ENCODE results near the gene CAMK4. TPM values are rescaled to one million over a fixed set of nuclear protein-coding genes. Genes with fewer than 3 reads are reported as not detected.

Gene CAMK4
- total and polyA plus RNA-seq, 2 experiments from 2014 or later: 4.2 to 7.3 TPM

GRCh38 chr5:111348661-111349329 lies 124.6 kb downstream of the CAMK4 start:
- H3K4me1 Mint-ChIP-seq: peaks cover 4% of the 10 kb centered on the region; the same call in 2 of the 3 replicates
- Histone ChIP-seq H3K4me3 (no peak overlapping the region), H3K27ac (ENCODE audit: low read depth) (no peak overlapping the region), H3K4me1 (ENCODE audit: insufficient read depth) (no peaks in the 10 kb centered on the region), H3F3A (replicated peaks; ENCODE audit: low read depth) (no peaks in the 10 kb centered on the region), H3K36me3 (ENCODE audit: insufficient read depth) (no peaks in the 10 kb centered on the region), H3K9me2 (ENCODE audit: insufficient read depth) (no peaks in the 10 kb centered on the region), H3K79me2 (replicated peaks; ENCODE audit: insufficient read depth) (no peaks in the 10 kb centered on the region), H4K20me1 (replicated peaks; ENCODE audit: insufficient read depth) (no peaks in the 10 kb centered on the region), H3K27me3 (ENCODE audit: insufficient read depth) (no peaks in the 10 kb centered on the region), H2AFZ (no peak overlapping the region), H3K4me2 (no peak overlapping the region)
- no peaks in the 10 kb centered on the region for H3K9me3 Mint-ChIP-seq
- H3K27me3 Mint-ChIP-seq (ENCODE audit: insufficient read depth, low read depth, poor library complexity): no peaks in the 10 kb centered on the region
- H3K36me3 Mint-ChIP-seq (ENCODE audit: low read depth): no peaks in the 10 kb centered on the region
- DNase-seq (ENCODE audit: low spot score): no peak
- H3K4me3 Mint-ChIP-seq: no peak overlapping the region
- no peak overlapping the region for H3K27ac Mint-ChIP-seq
- ATAC-seq: no peak
- TF ChIP-seq POLR2AphosphoS5 (IDR thresholded peaks at IDR 0.05; ENCODE audit: low read depth) (no peak), JUNB (IDR thresholded peaks at IDR 0.05; ENCODE audit: unreplicated experiment) (no peak), CREB1 (CRISPR knock-in tag; IDR thresholded peaks at IDR 0.05; ENCODE audit: low read depth) (no peak), ETS1 (IDR thresholded peaks at IDR 0.05) (no peak), ZNF462 (CRISPR knock-in tag; IDR thresholded peaks at IDR 0.05) (no peak), ZNF331 (CRISPR knock-in tag; IDR thresholded peaks at IDR 0.05; ENCODE audit: low read depth) (no peak), REST (IDR thresholded peaks at IDR 0.05; ENCODE audit: unreplicated experiment) (no peak), CTCF (conservative IDR thresholded peaks at IDR 0.05; ENCODE audit: low read depth in 2 of 2) (no peak), STAT1 (IDR thresholded peaks at IDR 0.05; ENCODE audit: unreplicated experiment) (no peak), EZH2phosphoT487 (IDR thresholded peaks at IDR 0.05; ENCODE audit: unreplicated experiment) (no peak), NANOG (IDR thresholded peaks at IDR 0.05; ENCODE audit: borderline replicate concordance) (no peak), ZNF114 (CRISPR knock-in tag; IDR thresholded peaks at IDR 0.05) (no peak), EZH2 (IDR thresholded peaks at IDR 0.05; ENCODE audit: low read depth, unreplicated experiment) (no peak)
